Fibroblast of mammary gland (primary cell): ENCODE results near the gene ZNF205.
A peak's percentile ranks its signal among the peaks of the same experiment; 100 is the strongest.

Experiments used
- DNase-seq: peaks from one replicate; pipeline ENCODE4 v3.0.0-alpha.2; 2010; ENCODE audit warnings: low read depth
- H3K4me3 ChIP-seq: 2 replicates; pipeline ENCODE4 v1.5.1; 2011; ENCODE audit warnings: low read depth, mild to moderate bottlenecking, low read length, moderate library complexity; ENCODE audit not compliant: control insufficient read depth
- TF ChIP-seq, protein P1 (sequence below): conservative IDR thresholded peaks from 2 replicates; pipeline ENCODE4 v1.5.1; 2011; ENCODE audit warnings: low read depth, low read length, inconsistent platforms; ENCODE audit not compliant: control insufficient read depth, insufficient read depth

ZNF205 gene

DNA sequence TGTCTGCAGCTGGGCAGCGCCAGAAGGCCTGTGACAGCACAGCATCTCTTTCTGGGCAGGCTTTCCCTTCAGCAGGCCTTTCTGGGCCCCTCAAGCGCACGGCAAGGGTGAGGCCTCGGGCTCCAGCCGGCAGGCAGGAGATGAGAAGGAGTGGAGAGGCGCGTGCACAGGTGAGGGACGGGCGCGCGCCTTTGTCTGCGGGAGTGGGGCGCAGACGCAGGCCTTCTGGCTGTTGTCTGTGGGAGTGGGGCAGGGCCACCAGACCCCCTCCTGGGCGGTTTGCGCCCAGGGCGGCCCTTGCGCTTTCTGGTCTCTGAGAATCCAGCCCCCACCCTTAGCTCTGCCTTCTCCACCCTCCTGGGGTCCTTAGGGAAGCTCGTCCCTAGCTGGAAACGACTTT lies 6.5 kb downstream of the ZNF205 start:
- H3K4me3 ChIP-seq: no peak overlapping the region
- DNase-seq: no peak
- TF ChIP-seq, protein P1, sequence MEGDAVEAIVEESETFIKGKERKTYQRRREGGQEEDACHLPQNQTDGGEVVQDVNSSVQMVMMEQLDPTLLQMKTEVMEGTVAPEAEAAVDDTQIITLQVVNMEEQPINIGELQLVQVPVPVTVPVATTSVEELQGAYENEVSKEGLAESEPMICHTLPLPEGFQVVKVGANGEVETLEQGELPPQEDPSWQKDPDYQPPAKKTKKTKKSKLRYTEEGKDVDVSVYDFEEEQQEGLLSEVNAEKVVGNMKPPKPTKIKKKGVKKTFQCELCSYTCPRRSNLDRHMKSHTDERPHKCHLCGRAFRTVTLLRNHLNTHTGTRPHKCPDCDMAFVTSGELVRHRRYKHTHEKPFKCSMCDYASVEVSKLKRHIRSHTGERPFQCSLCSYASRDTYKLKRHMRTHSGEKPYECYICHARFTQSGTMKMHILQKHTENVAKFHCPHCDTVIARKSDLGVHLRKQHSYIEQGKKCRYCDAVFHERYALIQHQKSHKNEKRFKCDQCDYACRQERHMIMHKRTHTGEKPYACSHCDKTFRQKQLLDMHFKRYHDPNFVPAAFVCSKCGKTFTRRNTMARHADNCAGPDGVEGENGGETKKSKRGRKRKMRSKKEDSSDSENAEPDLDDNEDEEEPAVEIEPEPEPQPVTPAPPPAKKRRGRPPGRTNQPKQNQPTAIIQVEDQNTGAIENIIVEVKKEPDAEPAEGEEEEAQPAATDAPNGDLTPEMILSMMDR: no peak

DNA sequence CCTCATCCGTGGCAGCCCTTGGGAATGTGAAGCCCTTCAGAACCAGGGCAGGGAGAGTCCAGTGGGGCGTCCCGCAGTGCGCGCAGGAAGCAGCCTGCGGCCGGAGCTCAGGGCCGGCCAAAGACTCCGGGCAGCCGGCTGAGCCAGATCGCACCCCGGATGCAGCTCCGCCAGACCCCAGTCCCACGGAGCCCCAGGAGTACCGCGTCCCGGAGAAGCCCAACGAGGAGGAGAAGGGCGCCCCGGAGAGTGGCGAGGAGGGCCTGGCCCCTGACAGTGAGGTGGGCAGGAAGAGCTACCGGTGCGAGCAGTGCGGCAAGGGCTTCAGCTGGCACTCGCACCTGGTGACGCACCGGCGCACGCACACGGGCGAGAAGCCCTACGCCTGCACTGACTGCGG lies 6.9 kb downstream of the ZNF205 start:
- DNase-seq: no peak
- TF ChIP-seq, protein P1: no peak
- H3K4me3 ChIP-seq: no peak overlapping the region

DNA sequence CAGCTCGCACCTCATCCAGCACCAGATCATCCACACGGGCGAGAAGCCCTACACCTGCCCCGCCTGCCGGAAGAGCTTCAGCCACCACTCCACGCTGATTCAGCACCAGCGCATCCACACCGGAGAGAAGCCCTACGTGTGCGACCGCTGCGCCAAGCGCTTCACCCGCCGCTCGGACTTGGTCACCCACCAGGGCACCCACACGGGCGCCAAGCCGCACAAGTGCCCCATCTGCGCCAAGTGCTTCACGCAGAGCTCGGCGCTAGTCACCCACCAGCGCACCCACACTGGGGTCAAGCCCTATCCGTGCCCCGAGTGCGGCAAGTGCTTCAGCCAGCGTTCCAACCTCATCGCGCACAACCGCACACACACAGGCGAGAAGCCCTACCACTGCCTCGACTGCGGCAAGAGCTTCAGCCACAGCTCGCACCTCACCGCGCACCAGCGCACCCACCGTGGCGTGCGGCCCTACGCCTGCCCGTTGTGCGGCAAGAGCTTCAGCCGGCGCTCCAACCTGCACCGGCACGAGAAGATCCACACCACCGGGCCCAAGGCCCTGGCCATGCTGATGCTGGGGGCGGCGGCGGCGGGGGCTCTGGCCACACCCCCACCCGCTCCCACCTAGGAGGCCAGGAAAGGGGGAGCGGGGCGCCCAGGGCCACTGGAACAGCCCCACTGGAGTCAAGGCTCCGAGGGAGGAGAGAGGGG lies 7.5 kb downstream of the ZNF205 start:
- TF ChIP-seq, protein P1: no peak
- H3K4me3 ChIP-seq: no peak overlapping the region
- DNase-seq: no peak

DNA sequence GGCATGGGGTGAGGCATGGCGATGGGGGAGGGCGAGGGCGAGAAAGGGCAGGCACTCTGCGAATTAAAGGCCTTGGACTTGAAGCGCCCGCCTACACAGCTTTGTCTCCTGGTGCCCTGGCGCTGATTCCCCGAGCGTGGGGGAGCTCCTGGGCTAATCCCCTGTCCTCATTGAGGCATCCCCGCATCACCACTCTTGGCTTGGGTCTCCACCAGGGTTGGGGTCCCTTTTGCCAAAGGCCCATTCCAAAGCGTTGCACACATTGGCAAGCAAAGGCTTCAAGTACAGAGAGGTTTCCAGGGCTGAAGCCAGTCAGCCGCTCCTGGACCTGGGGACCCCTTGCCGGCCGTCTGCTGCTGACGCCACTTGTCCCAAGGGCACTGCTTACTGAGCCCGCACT lies 8.0 kb downstream of the ZNF205 start:
- DNase-seq: no peak
- no peak overlapping the region for H3K4me3 ChIP-seq
- TF ChIP-seq, protein P1: no peak

DNA sequence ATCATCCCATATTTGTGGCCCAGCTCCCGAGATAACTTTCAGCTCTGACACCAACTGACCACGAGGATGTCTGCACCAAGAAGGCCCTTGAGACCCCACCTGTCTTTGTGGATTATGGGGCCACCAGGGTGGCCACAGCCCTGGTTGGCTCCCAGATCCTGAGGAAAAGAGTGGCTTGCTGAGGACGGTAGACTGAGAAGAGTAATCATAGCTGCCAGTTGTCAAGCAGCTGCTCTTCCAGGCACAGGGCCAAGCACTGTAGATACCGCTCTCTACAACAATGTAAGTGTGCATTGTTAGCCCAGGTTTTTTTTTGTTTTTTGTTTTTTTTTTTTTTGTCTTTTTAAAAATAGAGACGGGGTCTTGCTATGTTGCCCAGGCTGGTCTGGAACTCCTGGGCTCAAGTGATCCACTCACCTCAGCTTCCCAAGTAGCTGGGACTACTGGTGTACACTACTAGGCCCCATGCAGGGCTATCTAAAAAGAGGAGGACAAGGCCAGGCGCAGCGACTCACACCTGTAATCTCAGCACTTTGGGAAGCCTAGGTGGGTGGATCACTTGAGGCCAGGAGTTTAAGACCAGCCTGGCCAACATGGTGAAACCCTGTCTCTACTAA lies 9.6 kb downstream of the ZNF205 start:
- DNase-seq: no peak
- TF ChIP-seq, protein P1: no peak
- no peak overlapping the region for H3K4me3 ChIP-seq

DNA sequence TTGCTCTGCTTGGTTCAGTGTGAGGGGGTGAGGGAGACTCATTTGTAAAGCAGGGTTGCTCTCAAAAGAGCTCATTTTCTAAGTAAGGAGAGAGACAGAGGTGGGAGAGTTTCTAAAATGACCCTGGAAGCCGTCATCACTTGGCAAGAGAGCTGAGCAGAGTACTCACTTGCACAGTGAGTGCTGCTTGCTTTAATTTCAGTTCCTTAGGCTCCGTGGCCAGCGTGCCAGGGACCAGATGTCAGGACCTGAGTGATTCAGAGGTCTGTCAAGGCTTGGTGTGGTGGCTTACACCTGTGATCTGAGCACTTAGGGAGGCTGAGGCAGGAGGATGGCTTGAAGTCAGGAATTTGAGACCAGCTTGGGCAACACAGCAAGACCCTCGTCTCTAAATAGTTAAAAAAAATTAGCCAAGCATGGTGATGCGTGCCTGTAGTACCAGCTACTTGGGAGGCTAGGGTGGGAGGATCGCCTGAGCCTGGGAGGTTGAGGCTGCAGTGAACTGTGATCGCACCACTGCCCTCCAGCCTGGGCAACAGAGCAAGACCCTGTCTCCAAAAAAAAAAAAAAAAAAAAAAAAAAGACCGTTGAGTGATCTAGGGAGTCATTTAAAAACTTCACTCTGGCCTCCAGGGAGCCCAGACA lies 10.7 kb downstream of the ZNF205 start:
- peak; percentile 42 for DNase-seq
- TF ChIP-seq, protein P1: no peak
- no peak overlapping the region for H3K4me3 ChIP-seq
